ENCODE measurements around the gene SERPINB12.

DNA sequence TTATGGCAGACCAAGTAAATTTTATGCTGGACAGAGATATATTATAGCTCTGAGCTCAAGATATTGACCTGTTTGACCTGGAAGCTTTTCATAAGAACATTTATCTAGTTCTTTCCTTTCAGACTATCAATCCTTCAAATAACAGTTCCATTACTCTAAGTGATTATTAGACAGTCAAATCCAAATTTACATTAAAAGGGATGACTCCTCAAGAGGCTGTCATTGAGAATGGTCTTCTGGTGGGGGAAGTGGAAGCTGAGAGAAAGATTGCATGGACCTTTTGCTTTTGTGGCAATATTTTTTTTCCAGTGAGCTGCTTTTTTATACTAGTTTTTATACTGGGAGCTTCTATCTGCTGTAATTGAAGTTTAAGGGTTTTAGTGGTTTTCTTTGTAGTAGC lies 14.9 kb upstream of the SERPINB12 start:
- TF ChIP-seq RCOR1 (IDR thresholded peaks at IDR 0.05; ENCODE audit: insufficient replicate concordance, low read length) = no peak
- no peak for TF ChIP-seq MAFK (IDR thresholded peaks at IDR 0.05; ENCODE audit: low read depth, low read length)
- TF ChIP-seq BHLHE40 (IDR thresholded peaks at IDR 0.05; ENCODE audit: low read depth, low read length) = no peak
- no peak for TF ChIP-seq MAZ (IDR thresholded peaks at IDR 0.05; ENCODE audit: borderline replicate concordance, low read depth, low read length)
- no peak for TF ChIP-seq CEBPB (IDR thresholded peaks at IDR 0.05; ENCODE audit: low read depth, low read length)
- TF ChIP-seq MXI1 (IDR thresholded peaks at IDR 0.05; ENCODE audit: borderline replicate concordance, low read depth, low read length) = no peak
- TF ChIP-seq POLR2A (IDR thresholded peaks at IDR 0.05; ENCODE audit: low read depth, low read length) = no peak

Data from IMR-90 (cell line).